GM18505 (cell line): ENCODE results near the gene ABHD12B.
"Not testable (repeated sequence)": the region's sequence is repeated elsewhere in the genome, so short reads cannot be mapped to it uniquely, and the experiment has no call there.

Source experiments
- ATAC-seq: cut with Tn5 transposase; IDR thresholded peaks from one replicate; pipeline ENCODE4 v1.9.1; 2021; ENCODE audit not compliant: unreplicated experiment
- POLR2A ChIP-seq: IDR thresholded peaks from 4 replicates; pipeline ENCODE4 v1.6.1; 2011; ENCODE audit warnings: borderline replicate concordance; ENCODE audit not compliant: insufficient read depth, insufficient read length; ENCODE audit errors: extremely low read depth

ABHD12B gene

GRCh38 chr14:50928002-50928635 is 56.3 kb downstream of the ABHD12B start:
- TF ChIP-seq POLR2A = no peak
- no peak for ATAC-seq

GRCh38 chr14:50929506-50929905 is 57.7 kb downstream of the ABHD12B start:
- TF ChIP-seq POLR2A = no peak
- ATAC-seq = no peak

GRCh38 chr14:50931559-50931958 is 59.7 kb downstream of the ABHD12B start:
- ATAC-seq = no peak
- TF ChIP-seq POLR2A = no peak

- no peak for ATAC-seq
- TF ChIP-seq POLR2A = no peak
Observed at GRCh38 chr14:50932156-50932555, 60.3 kb downstream of the ABHD12B start.

GRCh38 chr14:50932592-50933495 is 61.0 kb downstream of the ABHD12B start:
- TF ChIP-seq POLR2A = no peak
- no peak for ATAC-seq

GRCh38 chr14:50935126-50936015 is 63.5 kb downstream of the ABHD12B start:
- ATAC-seq = no peak
- no peak for TF ChIP-seq POLR2A

GRCh38 chr14:50936016-50936340 is 64.1 kb downstream of the ABHD12B start:
- ATAC-seq = no peak
- TF ChIP-seq POLR2A = no peak

- TF ChIP-seq POLR2A = no peak
- no peak for ATAC-seq
Observed at GRCh38 chr14:50936882-50937281, 65.0 kb downstream of the ABHD12B start.

- no peak for ATAC-seq
- TF ChIP-seq POLR2A = no peak
Observed at GRCh38 chr14:50937325-50937724, 65.5 kb downstream of the ABHD12B start.

GRCh38 chr14:50937800-50938199 is 65.9 kb downstream of the ABHD12B start:
- TF ChIP-seq POLR2A = no peak
- ATAC-seq = no peak

- no peak for ATAC-seq
- no peak for TF ChIP-seq POLR2A
Observed at GRCh38 chr14:50941151-50941550, 69.3 kb downstream of the ABHD12B start.

GRCh38 chr14:50941638-50942037 is 69.8 kb downstream of the ABHD12B start:
- not testable (repeated sequence) for ATAC-seq

GRCh38 chr14:50943261-50943942 is 71.5 kb downstream of the ABHD12B start:
- TF ChIP-seq POLR2A = no peak
- no peak for ATAC-seq

GRCh38 chr14:50943943-50944646 is 72.2 kb downstream of the ABHD12B start, which contains the start of gene PYGL:
Gene PYGL (minus strand): TSS chr14:50944483. CDS start chr14:50944403, 80 bp downstream.
- TF ChIP-seq POLR2A = no peak
- ATAC-seq = no peak
